Uterus (tissue), 2 donors: ENCODE results near the gene ATP6V0A4.

Source experiments
- CTCF ChIP-seq, 4 experiments: fragments of 200-600 bp in 2 of 4; fragments of 450-650 bp in 2 of 4; sonication (generic) in 2 of 4; IDR thresholded peaks; one replicate each; pipeline ENCODE4 v1.5.1; 2016 to 2019; ENCODE audit warnings: antibody characterized with exemption in 4 of 4, mild to moderate bottlenecking in 2 of 4, moderate library complexity in 1 of 4
- POLR2A ChIP-seq, 2 donors: fragments of 450-650 bp; IDR thresholded peaks; one replicate each; pipeline ENCODE4 v1.6.1; 2016; ENCODE audit warnings: antibody characterized with exemption in 2 of 2, mild to moderate bottlenecking in 1 of 2, moderate library complexity in 1 of 2

- TF ChIP-seq CTCF (IDR thresholded peaks at IDR 0.05) (no peak), POLR2A (IDR thresholded peaks at IDR 0.05) (no peak)
Measured at GRCh38 chr7:138750473-138750872, 47.5 kb downstream of the ATP6V0A4 start.
